GM18517 (cell line): ENCODE data around the gene ZP4.

Experiments used
- ATAC-seq: cut with Tn5 transposase; IDR thresholded peaks from one replicate; pipeline ENCODE4 v1.9.1; 2021; ENCODE audit warnings: mild to moderate bottlenecking, moderate library complexity; ENCODE audit not compliant: unreplicated experiment

ZP4 gene

GRCh38 chr1:237890822-237891221 lies at the start of gene ZP4:
Gene ZP4, minus strand, starts transcription at chr1:237890922. Its CDS starts 287 bp downstream, at chr1:237890635.
- ATAC-seq: no peak

DNA sequence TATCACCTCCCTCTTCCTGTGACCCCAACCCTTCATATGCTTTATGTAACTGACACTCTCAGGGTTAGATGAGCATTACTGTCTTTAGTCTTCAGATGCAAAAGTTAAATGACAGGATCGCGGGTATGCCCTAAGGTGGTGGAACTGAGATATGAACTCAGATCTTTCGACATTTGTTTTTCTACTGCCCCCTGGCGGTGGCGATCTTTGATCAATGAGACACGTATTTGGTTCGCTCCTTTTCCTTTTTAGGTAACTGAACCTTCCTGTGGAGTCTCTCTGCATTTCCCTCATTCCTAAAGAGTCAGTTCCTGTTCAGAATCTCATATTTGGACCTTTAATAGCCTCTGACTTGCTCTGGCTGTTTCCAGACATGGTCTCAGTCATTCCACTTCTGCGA lies 47.8 kb upstream of the ZP4 start:
- ATAC-seq: no peak

DNA sequence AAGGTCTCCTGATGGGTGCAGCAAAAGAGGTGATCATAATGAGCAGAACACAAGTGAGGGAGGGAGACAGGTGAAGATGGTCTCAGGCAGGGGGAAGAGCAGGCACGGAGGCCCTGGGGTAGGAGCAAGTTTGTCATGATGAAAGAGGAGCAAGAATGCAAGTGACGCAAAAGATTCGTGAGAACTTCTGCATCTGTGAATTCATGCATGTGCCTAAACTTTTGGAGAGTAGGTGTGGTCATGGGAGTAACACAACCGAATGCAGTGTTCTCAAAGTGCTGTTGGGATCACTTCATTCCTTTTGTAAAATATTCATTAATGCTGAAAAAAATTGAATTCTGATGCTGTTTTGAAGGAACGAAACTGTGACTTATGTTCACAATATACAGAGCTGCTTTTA lies 47.3 kb upstream of the ZP4 start:
- ATAC-seq: no peak

- ATAC-seq: no peak
These were observed 42.1 kb upstream of the ZP4 start for GRCh38 chr1:237932816-237933215.

DNA sequence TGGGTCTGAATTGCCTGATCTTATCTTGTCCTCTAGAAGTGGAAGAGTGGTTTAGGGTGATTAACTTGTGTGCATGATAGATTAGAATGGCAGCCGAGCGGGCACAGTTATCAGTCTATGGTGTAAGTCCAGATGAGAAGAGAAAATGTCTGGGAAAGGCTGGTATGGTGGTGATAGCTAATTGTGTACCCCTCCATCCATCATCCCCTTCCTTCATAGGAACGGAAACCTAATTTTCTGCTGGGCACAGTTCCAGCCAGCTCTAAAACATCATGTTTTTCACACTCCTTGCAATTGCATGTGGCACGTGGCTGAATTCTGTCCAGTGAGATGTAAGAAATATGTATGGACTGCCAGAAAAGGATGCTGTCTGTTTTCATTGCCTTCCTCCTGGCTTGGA lies 40.9 kb upstream of the ZP4 start:
- no peak for ATAC-seq

- ATAC-seq: no peak
These were observed 36.5 kb upstream of the ZP4 start for GRCh38 chr1:237927198-237927597.

GRCh38 chr1:237921306-237921705 lies 30.6 kb upstream of the ZP4 start:
- no peak for ATAC-seq

DNA sequence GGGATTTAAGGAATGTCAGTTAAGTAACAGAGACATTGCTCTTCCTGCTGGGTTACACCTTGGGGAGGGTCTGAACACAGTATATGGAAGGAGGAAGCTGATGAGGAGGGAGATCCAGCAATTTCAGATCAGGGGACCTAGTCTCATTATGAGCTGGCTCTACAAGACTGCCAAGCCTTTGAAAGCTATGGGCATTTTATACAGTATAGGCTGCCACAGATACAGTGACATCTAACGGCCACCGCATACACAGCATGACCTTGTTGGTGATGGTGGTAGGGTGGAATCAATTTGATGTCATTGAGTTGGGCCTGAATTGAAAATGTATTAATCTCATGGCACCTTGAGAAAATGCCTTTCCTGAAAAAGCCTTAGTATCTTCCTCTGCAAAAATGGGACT lies 22.6 kb upstream of the ZP4 start:
- no peak for ATAC-seq

GRCh38 chr1:237911911-237912310 lies 21.2 kb upstream of the ZP4 start:
- no peak for ATAC-seq

GRCh38 chr1:237910834-237911233 lies 20.1 kb upstream of the ZP4 start:
- ATAC-seq: no peak

- ATAC-seq: no peak
These were observed 13.2 kb upstream of the ZP4 start for GRCh38 chr1:237903961-237904360.

DNA sequence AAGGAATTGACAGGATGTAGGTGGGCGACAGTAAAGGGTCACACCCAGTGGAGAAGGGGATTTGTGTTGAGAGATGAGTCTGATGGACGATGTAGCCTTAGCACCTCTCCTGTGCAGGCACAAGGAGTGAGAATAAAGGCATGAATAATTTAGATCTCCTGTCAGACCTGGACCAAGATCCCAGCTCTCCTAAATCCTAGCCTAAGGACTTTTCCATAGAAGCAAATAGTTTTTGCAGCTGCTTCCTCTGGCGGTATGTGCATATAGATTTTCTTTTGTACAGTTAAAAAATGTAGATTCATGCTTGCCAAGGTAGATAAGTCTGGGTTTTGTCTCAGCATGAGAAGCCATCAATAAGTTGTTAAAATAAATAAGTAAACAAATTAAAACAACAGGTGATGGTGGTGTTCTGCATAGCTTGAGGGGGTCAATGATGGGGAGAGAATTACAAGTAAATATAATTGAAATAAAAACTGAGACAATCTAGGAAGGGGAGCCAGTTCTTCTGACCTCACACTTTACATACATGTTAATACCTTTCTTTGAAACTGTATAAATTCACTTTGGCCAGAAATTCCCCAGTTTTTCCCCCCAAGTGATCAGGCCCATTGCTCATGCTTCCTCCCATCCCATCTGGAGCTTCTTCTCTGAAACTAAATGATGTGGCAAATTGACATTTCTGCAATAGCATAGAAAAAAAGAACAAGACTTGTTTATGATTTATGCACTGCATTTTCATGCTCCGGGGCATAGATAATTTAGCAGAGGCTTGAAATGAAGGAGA lies 12.4 kb upstream of the ZP4 start:
- no peak for ATAC-seq

- ATAC-seq: no peak
These were observed 10.7 kb upstream of the ZP4 start for GRCh38 chr1:237901299-237901934.

DNA sequence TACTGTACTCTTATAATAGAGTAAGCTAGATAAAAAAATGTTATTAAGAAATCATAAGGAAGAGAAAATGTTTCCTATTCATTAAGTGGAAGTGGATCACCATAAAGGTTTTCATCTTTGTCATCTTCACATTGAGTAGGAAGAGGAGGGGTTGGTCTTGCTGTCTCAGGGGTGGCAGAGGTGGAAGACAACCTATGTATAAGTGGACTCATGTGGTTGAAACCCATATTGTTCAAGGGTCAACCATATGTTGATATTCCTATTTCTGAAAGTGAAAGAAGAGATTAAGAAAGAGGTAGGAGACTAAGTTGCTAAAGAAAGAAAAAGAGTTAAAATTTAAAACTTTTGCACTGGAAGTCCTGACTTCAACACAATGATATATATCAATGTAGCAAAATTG lies 4.9 kb upstream of the ZP4 start:
- no peak for ATAC-seq

- ATAC-seq: no peak
These were observed 3.4 kb upstream of the ZP4 start for GRCh38 chr1:237894131-237894530.

- no peak for ATAC-seq
These were observed 1.3 kb upstream of the ZP4 start for GRCh38 chr1:237891979-237892378.

DNA sequence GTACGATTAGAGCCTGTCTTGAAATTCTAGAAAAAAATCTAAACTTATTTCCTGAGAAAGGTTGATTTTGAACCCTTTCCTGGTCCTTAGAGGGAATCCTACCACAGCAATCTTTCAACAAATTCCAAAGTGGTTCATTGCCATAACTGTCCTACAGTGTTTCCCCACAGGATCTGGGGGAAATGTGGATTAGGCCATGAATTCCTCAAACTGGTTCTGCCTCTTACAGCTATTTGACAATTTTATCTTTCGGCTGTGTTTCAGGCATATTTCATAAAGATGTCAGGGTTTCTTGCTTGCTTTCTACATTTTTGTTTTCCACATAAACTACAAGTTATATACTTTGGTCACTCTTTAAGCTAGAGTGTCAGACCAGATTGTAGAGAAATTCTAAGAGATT lies 544 bp upstream of the ZP4 start:
- ATAC-seq: no peak

DNA sequence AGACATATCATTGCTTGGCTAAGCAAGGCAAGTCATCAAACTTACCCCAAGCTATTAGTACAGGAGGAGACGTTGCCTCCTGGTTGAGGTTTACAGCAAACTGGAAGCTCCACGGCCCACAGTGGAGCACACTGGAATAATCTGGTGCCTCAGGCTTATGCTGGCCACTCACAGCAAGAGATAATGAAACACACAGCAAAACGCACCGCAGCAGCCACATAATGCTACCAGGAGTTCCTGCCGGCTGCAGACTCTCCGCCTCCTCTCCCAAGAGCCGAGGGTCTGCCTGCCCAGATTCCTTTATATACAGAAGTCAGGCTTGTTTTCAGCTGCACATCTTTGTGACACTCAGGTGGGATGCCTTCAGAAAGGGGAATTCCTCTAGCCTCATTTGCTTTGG lies 306 bp downstream of the ZP4 start:
- ATAC-seq: no peak

DNA sequence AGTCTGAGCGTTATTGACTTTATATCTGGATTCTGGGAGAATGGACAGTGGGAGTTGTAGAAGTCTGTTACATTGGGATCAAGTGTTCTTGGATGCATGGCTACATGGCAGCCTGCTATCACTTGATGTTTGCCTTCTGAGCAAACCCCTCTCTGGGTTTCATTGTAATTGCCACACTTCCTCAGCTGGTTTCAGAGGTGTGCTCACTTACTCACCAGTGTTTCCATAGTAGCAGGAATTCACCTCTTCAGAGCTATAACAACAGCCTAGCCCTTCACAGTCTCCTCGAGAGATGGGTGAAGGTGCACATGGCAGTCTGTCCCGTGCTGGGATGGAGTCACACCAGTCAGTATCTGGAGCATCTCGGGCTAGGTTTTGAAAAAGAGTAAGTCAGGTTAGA lies 2.6 kb downstream of the ZP4 start:
- no peak for ATAC-seq

GRCh38 chr1:237887542-237887941 lies 3.2 kb downstream of the ZP4 start:
- ATAC-seq: no peak

DNA sequence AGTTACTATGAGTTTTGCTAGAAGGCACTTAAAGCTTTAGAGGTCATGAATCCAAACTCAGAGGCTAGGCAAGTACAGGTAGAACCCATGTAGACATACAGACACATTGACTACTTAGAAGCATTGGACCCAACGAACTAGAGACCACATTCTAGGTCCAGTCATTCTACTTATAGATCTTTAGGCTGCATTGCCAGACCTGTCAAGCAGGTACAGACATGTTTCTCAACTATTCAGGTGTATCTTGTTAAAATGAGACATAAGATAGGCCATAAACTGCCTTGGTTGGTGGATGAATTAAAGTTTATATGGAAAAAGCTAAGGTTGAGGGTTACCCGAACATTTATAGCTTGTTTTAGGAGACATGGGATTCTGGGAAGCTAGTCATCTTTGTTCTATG lies 6.5 kb downstream of the ZP4 start:
- no peak for ATAC-seq

DNA sequence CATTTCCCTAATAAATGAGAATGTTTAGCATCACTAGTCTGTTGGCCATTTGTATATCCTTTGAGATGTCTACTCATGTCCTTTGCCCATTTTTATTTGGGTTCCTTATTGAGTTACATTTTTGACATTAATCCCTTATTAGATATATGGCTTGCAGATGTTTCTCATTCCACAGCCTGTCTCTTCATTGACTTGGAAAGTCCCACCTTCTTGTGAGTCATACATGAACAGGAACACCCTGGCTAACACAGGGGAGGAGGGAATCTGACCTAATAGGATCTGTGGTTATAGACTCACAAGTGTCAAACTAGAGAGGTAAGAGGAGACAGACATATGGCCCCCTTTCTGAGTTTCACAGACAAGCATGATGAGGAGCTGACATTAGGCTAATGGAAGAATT lies 11.5 kb downstream of the ZP4 start:
- ATAC-seq: no peak

- ATAC-seq: no peak
These were observed 12.3 kb downstream of the ZP4 start for GRCh38 chr1:237878406-237878805.
